Esophagus mucosa (tissue), 1 donor: Measurements from ENCODE around the gene TCEAL1. TPM values are rescaled to one million over a fixed set of nuclear protein-coding genes. Genes with fewer than 3 reads are reported as not detected.

Source experiments
- total RNA-seq: library from RNA; stranded (reverse); gene quantifications from one replicate; pipeline ENCODE4 v1.2.4, GENCODE V29; 2023
- donor health status: DM: yes; HTN: yes; CAD: no.

TCEAL1 gene
- total RNA-seq, 1 donor from 2014 or later: 6.1 TPM

Other genes starting within 250 kb of the TCEAL1 start
- 0.16 TPM for gene RAB40A, start 109.5 kb upstream of the TCEAL1 start, total RNA-seq
- gene TCEAL4, start 43.5 kb upstream of the TCEAL1 start, total RNA-seq: 25.7 TPM
- gene TCEAL3, start 21.0 kb upstream of the TCEAL1 start, total RNA-seq: 2.9 TPM
- 166 TPM for gene MORF4L2, start 57.7 kb downstream of the TCEAL1 start, total RNA-seq
- not detected for gene TMEM31, start 81.9 kb downstream of the TCEAL1 start, total RNA-seq
- 0.04 TPM for gene PLP1, start 147.9 kb downstream of the TCEAL1 start, total RNA-seq
- gene RAB9B, start 203.3 kb downstream of the TCEAL1 start, total RNA-seq: 0.16 TPM